ENCODE results near the gene KCP. TPM values are rescaled to one million over a fixed set of nuclear protein-coding genes. Genes with fewer than 3 reads are reported as not detected.

Gene KCP
- total RNA-seq, 1 experiment from 2014 or later = 5.3 TPM

GRCh38 chr7:128889121-128889520 is 21.4 kb downstream of the KCP start:
- Histone ChIP-seq H3K79me1 (ENCODE audit: insufficient read depth, low read depth, low read length, poor library complexity, severe bottlenecking) (no peaks in the 10 kb centered on the region), H3K27me3 (ENCODE audit: insufficient read depth, low read length) (no peaks in the 10 kb centered on the region), H3K18ac (ENCODE audit: insufficient read length, low read depth, low read length) (no peak overlapping the region), H2BK15ac (ENCODE audit: low read depth, low read length) (no peak overlapping the region), H4K5ac (ENCODE audit: insufficient read length, low read depth, low read length) (no peak overlapping the region), H3K23me2 (ENCODE audit: insufficient read length, low read depth, low read length, poor library complexity, severe bottlenecking) (peaks cover 9% of the 10 kb centered on the region), H4K91ac (ENCODE audit: insufficient read length, low read depth, low read length) (no peak overlapping the region), H4K20me1 (ENCODE audit: control insufficient read depth, insufficient read depth, insufficient read length) (no peaks in the 10 kb centered on the region), H2AFZ (ENCODE audit: low read length) (no peak overlapping the region), H3K79me2 (ENCODE audit: insufficient read depth, low read length) (no peaks in the 10 kb centered on the region), H3K27ac (ENCODE audit: insufficient read length, low read depth, low read length) (no peak overlapping the region), H3K56ac (ENCODE audit: insufficient read length, low read depth, low read length) (no peak overlapping the region), H2AK5ac (ENCODE audit: insufficient read length, low read length) (no peak overlapping the region), H2BK20ac (ENCODE audit: low read depth, low read length, poor library complexity, severe bottlenecking) (no peak overlapping the region), H3K9ac (ENCODE audit: extremely low read depth, insufficient read length, low read length) (no peak overlapping the region), H3K9me3 (ENCODE audit: control insufficient read depth, low read depth, low read length) (no peaks in the 10 kb centered on the region), H3T11ph (ENCODE audit: low read length) (no peak overlapping the region), H3K23ac (ENCODE audit: insufficient read length, low read depth, low read length) (no peak overlapping the region), H2BK5ac (ENCODE audit: insufficient read length, low read length) (no peak overlapping the region), H3K4me1 (ENCODE audit: insufficient read depth, low read length) (no peaks in the 10 kb centered on the region), H2BK12ac (ENCODE audit: insufficient read length, low read depth, low read length) (no peak overlapping the region), H4K8ac (replicated peaks; ENCODE audit: insufficient read length, low read depth, low read length) (no peak overlapping the region), H3K14ac (ENCODE audit: insufficient read depth, low read length) (no peak overlapping the region), H2BK120ac (ENCODE audit: low read depth, low read length, poor library complexity, severe bottlenecking) (no peak overlapping the region), H3K4ac (ENCODE audit: low read depth, low read length) (no peak overlapping the region), H3K4me2 (ENCODE audit: insufficient read depth, insufficient read length, low read length) (no peak overlapping the region)
- Mint-ChIP-seq H3K27ac (peak overlapping the region in 1 of 3 experiments; percentile 44; a peak in 3 of 7 replicates), H3K27me3 (ENCODE audit: low read depth) (peaks cover 11% of the 10 kb centered on the region), H3K9me3 (no peaks in the 10 kb centered on the region), H3K4me3 (no peak overlapping the region), H3K4me1 (peaks cover 3 to 5% of the 10 kb centered on the region in 2 experiments; a peak in 3 of 4 replicates), H3K36me3 (ENCODE audit: insufficient read depth in 1 of 3, low read depth in 3 of 3) (no peaks in the 10 kb centered on the region; a peak in 1 of 7 replicates)
- no peak for DNase-seq
- TF ChIP-seq, protein P1, sequence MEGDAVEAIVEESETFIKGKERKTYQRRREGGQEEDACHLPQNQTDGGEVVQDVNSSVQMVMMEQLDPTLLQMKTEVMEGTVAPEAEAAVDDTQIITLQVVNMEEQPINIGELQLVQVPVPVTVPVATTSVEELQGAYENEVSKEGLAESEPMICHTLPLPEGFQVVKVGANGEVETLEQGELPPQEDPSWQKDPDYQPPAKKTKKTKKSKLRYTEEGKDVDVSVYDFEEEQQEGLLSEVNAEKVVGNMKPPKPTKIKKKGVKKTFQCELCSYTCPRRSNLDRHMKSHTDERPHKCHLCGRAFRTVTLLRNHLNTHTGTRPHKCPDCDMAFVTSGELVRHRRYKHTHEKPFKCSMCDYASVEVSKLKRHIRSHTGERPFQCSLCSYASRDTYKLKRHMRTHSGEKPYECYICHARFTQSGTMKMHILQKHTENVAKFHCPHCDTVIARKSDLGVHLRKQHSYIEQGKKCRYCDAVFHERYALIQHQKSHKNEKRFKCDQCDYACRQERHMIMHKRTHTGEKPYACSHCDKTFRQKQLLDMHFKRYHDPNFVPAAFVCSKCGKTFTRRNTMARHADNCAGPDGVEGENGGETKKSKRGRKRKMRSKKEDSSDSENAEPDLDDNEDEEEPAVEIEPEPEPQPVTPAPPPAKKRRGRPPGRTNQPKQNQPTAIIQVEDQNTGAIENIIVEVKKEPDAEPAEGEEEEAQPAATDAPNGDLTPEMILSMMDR (conservative IDR thresholded peaks at IDR 0.05) = no peak
- no CpG with 5 or more reads among the region's 8 CpGs for WGBS (ENCODE audit: extremely low coverage, insufficient read length, low lambda C conversion rate)
